ENCODE results near the gene SLC25A19.

SLC25A19 gene

GRCh38 chr17:75244133-75244866, 44.9 kb downstream of the SLC25A19 start:
- H3K4me1 Mint-ChIP-seq (ENCODE audit: low read depth): peaks cover 71% of the 10 kb centered on the region
- H3K27ac Mint-ChIP-seq: peak overlapping the region; percentile 47
- peak overlapping the region; percentile 45 for H3K4me3 Mint-ChIP-seq
- H3K9me3 Mint-ChIP-seq: no peaks in the 10 kb centered on the region
- H3K27me3 Mint-ChIP-seq: no peaks in the 10 kb centered on the region
- peaks cover 60% of the 10 kb centered on the region for H3K36me3 Mint-ChIP-seq (ENCODE audit: low read depth)

- H3K27me3 Mint-ChIP-seq: no peaks in the 10 kb centered on the region
- peaks cover 68% of the 10 kb centered on the region for H3K4me1 Mint-ChIP-seq (ENCODE audit: low read depth)
- no peaks in the 10 kb centered on the region for H3K9me3 Mint-ChIP-seq
- H3K36me3 Mint-ChIP-seq (ENCODE audit: low read depth): peaks cover 65% of the 10 kb centered on the region
- peak overlapping the region; percentile 52 for H3K4me3 Mint-ChIP-seq
- peak overlapping the region; percentile 87 for H3K27ac Mint-ChIP-seq
These were observed 46.7 kb downstream of the SLC25A19 start for GRCh38 chr17:75242461-75243042.

- Mint-ChIP-seq H3K4me3 (peak overlapping the region; percentile 52), H3K9me3 (no peaks in the 10 kb centered on the region), H3K27ac (peak overlapping the region; percentile 87), H3K27me3 (no peaks in the 10 kb centered on the region), H3K4me1 (ENCODE audit: low read depth) (peaks cover 64% of the 10 kb centered on the region), H3K36me3 (ENCODE audit: low read depth) (peaks cover 67% of the 10 kb centered on the region)
These were observed 47.2 kb downstream of the SLC25A19 start for GRCh38 chr17:75241996-75242460.

- Mint-ChIP-seq H3K36me3 (ENCODE audit: low read depth) (peaks cover 67% of the 10 kb centered on the region), H3K27ac (peak overlapping the region; percentile 3), H3K4me1 (ENCODE audit: low read depth) (peaks cover 59% of the 10 kb centered on the region), H3K4me3 (no peak overlapping the region), H3K27me3 (no peaks in the 10 kb centered on the region), H3K9me3 (no peaks in the 10 kb centered on the region)
These were observed 47.7 kb downstream of the SLC25A19 start for GRCh38 chr17:75241502-75241901.

GRCh38 chr17:75241143-75241430, 48.1 kb downstream of the SLC25A19 start:
- Mint-ChIP-seq H3K4me3 (no peak overlapping the region), H3K27me3 (no peaks in the 10 kb centered on the region), H3K36me3 (ENCODE audit: low read depth) (peaks cover 68% of the 10 kb centered on the region), H3K9me3 (no peaks in the 10 kb centered on the region), H3K27ac (no peak overlapping the region), H3K4me1 (ENCODE audit: low read depth) (peaks cover 56% of the 10 kb centered on the region)

GRCh38 chr17:75240394-75241142, 48.7 kb downstream of the SLC25A19 start:
- Mint-ChIP-seq H3K4me1 (ENCODE audit: low read depth) (peaks cover 55% of the 10 kb centered on the region), H3K36me3 (ENCODE audit: low read depth) (peaks cover 67% of the 10 kb centered on the region), H3K9me3 (no peaks in the 10 kb centered on the region), H3K4me3 (no peak overlapping the region), H3K27ac (peak overlapping the region; percentile 72), H3K27me3 (no peaks in the 10 kb centered on the region)

- H3K36me3 Mint-ChIP-seq (ENCODE audit: low read depth): peaks cover 67% of the 10 kb centered on the region
- H3K9me3 Mint-ChIP-seq: no peaks in the 10 kb centered on the region
- H3K27me3 Mint-ChIP-seq: no peaks in the 10 kb centered on the region
- peaks cover 53% of the 10 kb centered on the region for H3K4me1 Mint-ChIP-seq (ENCODE audit: low read depth)
- peak overlapping the region; percentile 72 for H3K27ac Mint-ChIP-seq
- H3K4me3 Mint-ChIP-seq: no peak overlapping the region
These were observed 49.3 kb downstream of the SLC25A19 start for GRCh38 chr17:75239778-75240393.

GRCh38 chr17:75239214-75239613, 50.0 kb downstream of the SLC25A19 start:
- Mint-ChIP-seq H3K4me1 (ENCODE audit: low read depth) (peaks cover 46% of the 10 kb centered on the region), H3K36me3 (ENCODE audit: low read depth) (peaks cover 68% of the 10 kb centered on the region), H3K27ac (peak overlapping the region; percentile 83)

GRCh38 chr17:75238684-75239191, 50.5 kb downstream of the SLC25A19 start:
- H3K9me3 Mint-ChIP-seq: no peaks in the 10 kb centered on the region
- H3K4me1 Mint-ChIP-seq (ENCODE audit: low read depth): peaks cover 41% of the 10 kb centered on the region
- peak overlapping the region; percentile 33 for H3K4me3 Mint-ChIP-seq
- H3K36me3 Mint-ChIP-seq (ENCODE audit: low read depth): peaks cover 66% of the 10 kb centered on the region
- H3K27me3 Mint-ChIP-seq: no peaks in the 10 kb centered on the region
- peak overlapping the region; percentile 83 for H3K27ac Mint-ChIP-seq

More at GRCh38 chr17:75239214-75239613, 50.0 kb downstream of the SLC25A19 start:
- Mint-ChIP-seq H3K27me3 (no peaks in the 10 kb centered on the region), H3K9me3 (no peaks in the 10 kb centered on the region), H3K4me3 (no peak overlapping the region)

- Mint-ChIP-seq H3K27me3 (no peaks in the 10 kb centered on the region), H3K27ac (no peak overlapping the region), H3K36me3 (ENCODE audit: low read depth) (peaks cover 64% of the 10 kb centered on the region), H3K4me3 (no peak overlapping the region), H3K9me3 (no peaks in the 10 kb centered on the region), H3K4me1 (ENCODE audit: low read depth) (peaks cover 35% of the 10 kb centered on the region)
These were observed 51.1 kb downstream of the SLC25A19 start for GRCh38 chr17:75238020-75238580.

GRCh38 chr17:75237100-75238014, 51.9 kb downstream of the SLC25A19 start:
- peak overlapping the region; percentile 79 for H3K27ac Mint-ChIP-seq
- no peak overlapping the region for H3K4me3 Mint-ChIP-seq
- H3K9me3 Mint-ChIP-seq: no peaks in the 10 kb centered on the region
- H3K36me3 Mint-ChIP-seq (ENCODE audit: low read depth): peaks cover 66% of the 10 kb centered on the region
- H3K4me1 Mint-ChIP-seq (ENCODE audit: low read depth): peaks cover 27% of the 10 kb centered on the region
- H3K27me3 Mint-ChIP-seq: no peaks in the 10 kb centered on the region

GRCh38 chr17:75232786-75233185, 56.4 kb downstream of the SLC25A19 start:
- Mint-ChIP-seq H3K9me3 (no peaks in the 10 kb centered on the region), H3K36me3 (ENCODE audit: low read depth) (peaks cover 62% of the 10 kb centered on the region), H3K4me3 (no peak overlapping the region), H3K27ac (no peak overlapping the region), H3K27me3 (no peaks in the 10 kb centered on the region), H3K4me1 (ENCODE audit: low read depth) (no peaks in the 10 kb centered on the region)

- no peaks in the 10 kb centered on the region for H3K4me1 Mint-ChIP-seq (ENCODE audit: low read depth)
- no peak overlapping the region for H3K27ac Mint-ChIP-seq
- no peaks in the 10 kb centered on the region for H3K27me3 Mint-ChIP-seq
- peaks cover 58% of the 10 kb centered on the region for H3K36me3 Mint-ChIP-seq (ENCODE audit: low read depth)
- H3K4me3 Mint-ChIP-seq: no peak overlapping the region
- no peaks in the 10 kb centered on the region for H3K9me3 Mint-ChIP-seq
These were observed 57.3 kb downstream of the SLC25A19 start for GRCh38 chr17:75231741-75232464.

All from stimulated activated naive CD8-positive, alpha-beta T cell treated with anti-CD3 and anti-CD28 coated beads, Interleukin-15, Interleukin-2, amounts not matched to agents 100 ng/mL and 50 ng/mL, for 24 hours (primary cell).